HFF-Myc (cell line): ENCODE measurements around the gene CELF2.

Experiments used
- DNase-seq: peaks from one replicate; pipeline ENCODE4 v3.0.0-alpha.2; 2011; ENCODE audit warnings: low read depth; ENCODE audit errors: extremely low read depth
- H3K4me3 ChIP-seq: replicated peaks from 2 replicates; pipeline ENCODE4 v1.5.1; 2011; ENCODE audit warnings: low read depth, mild to moderate bottlenecking, control low read depth, low read length
- CTCF ChIP-seq: IDR thresholded peaks from 2 replicates; pipeline ENCODE4 v1.5.1; 2012; ENCODE audit warnings: mild to moderate bottlenecking, low read depth, low read length, control low read depth; ENCODE audit errors: missing control alignments

CELF2 gene

GRCh38 chr10:11295492-11295891 is 277.8 kb downstream of the CELF2 start:
- no peak for DNase-seq
- no peak overlapping the region for H3K4me3 ChIP-seq
- TF ChIP-seq CTCF = no peak

GRCh38 chr10:11297136-11297535 is 279.5 kb downstream of the CELF2 start:
- DNase-seq = no peak
- H3K4me3 ChIP-seq = no peak overlapping the region
- no peak for TF ChIP-seq CTCF

DNA sequence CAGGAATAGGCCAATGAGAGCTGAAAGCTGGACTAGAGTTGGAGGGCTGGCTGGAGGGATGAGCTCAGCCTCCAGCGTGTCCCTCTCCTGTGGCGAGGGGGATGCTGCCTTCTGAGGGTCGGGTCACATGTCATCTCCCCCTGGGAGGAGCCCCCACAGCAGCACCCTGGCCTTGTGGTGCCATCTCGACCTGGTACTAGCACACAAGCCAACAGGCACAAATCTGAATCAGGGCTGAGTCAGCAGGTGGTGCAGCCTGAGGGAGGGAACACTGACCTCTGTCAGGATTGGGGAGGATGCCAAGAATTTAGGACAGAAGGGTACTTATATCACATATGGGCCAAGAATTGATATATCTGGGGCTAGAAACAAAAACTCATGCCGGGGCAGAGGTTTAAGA is 280.4 kb downstream of the CELF2 start:
- DNase-seq = no peak
- no peak overlapping the region for H3K4me3 ChIP-seq
- TF ChIP-seq CTCF = no peak

GRCh38 chr10:11299125-11299524 is 281.5 kb downstream of the CELF2 start:
- no peak for DNase-seq
- H3K4me3 ChIP-seq = no peak overlapping the region
- TF ChIP-seq CTCF = no peak

DNA sequence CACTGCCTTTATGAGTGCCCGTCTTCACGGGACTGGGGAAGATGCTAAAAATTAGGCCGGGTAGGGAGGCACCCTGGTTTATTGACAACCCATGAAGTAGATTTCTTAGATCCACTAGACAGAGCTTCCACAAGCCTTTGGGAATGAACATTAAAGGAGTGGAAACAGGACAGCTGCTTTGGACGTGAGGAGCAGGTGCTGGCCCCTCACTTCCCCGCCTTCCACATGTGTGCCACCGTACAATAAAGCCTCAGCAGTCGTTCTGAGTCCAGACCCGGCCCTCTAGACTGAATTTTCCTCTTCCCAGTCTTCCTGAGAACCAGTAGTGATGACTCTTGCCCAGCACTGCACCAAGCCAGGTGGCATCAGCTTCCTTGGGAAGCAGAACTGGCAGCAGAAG is 282.4 kb downstream of the CELF2 start:
- H3K4me3 ChIP-seq = no peak overlapping the region
- TF ChIP-seq CTCF = no peak
- no peak for DNase-seq

DNA sequence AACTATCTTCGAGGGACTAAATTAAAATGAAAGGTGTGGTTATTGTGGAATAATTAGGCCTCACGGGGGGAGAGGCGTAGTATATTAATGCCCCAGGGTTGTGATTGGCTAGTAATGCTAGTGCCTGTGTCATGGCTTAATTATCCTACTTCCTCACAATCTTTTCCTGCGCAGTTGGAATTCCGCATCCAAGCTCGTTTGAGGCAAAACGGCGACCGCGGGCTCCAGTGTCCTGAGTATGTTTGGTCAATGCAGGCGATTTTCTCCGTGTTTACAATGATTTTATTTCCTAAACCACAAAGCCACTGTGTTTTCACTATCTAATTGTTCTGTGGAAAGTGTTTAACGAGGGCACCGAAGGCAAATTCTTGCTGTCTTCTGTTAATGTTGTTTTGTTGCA is 282.9 kb downstream of the CELF2 start:
- DNase-seq = no peak
- TF ChIP-seq CTCF = no peak
- no peak overlapping the region for H3K4me3 ChIP-seq

DNA sequence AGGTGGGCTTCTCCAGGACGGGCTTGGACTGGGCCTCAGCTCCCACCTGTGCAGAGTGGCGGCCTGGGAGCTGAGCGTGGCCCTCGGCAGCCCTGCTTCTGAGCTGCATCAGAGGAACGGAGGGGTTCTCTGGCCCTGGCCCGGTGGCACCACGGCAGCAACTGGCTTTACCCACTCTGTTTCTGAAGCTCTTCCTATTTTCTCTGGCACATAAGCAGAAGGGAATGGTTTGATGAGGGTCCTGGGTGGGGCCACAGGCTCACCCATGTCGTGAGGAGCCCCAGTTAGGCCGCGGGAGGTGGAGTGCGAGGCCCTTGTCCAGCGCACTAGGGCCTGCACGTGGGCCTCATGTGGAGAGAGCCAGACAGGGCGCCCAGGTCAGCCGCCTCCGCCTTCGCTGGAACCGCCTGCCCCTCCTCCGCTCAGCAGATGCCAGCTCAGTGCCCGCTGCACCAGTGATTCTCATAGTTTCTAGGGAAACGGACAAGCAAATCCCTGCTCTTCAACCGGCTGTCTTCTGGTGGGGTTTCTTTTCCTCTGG is 284.0 kb downstream of the CELF2 start:
- no peak for TF ChIP-seq CTCF
- DNase-seq = no peak
- H3K4me3 ChIP-seq = no peak overlapping the region
